ENCODE measurements around the gene TOR1AIP1.

Gene TOR1AIP1

GRCh38 chr1:179877586-179878265 lies 4.4 kb upstream of the TOR1AIP1 start, which contains the start of gene TOR1AIP2:
Gene TOR1AIP2 (minus strand): TSS chr1:179877803. CDS start chr1:179852665, 25,138 bp downstream.
- in situ Hi-C loops (cut with MboI; ENCODE audit: low sequenced_read_pairs), result loop anchor here (10.0 kb wide), 1 partner anchor 297 kb away; no protein-coding TSS in a partner anchor

GRCh38 chr1:179879797-179880196 lies 2.3 kb upstream of the TOR1AIP1 start:
- in situ Hi-C loops (cut with MboI; ENCODE audit: low sequenced_read_pairs), result loop anchor here (10.0 kb wide), 1 partner anchor 295 kb away; no protein-coding TSS in a partner anchor

- in situ Hi-C loops (cut with MboI; ENCODE audit: low sequenced_read_pairs), result no loop called here
These were observed 338 bp upstream of the TOR1AIP1 start for GRCh38 chr1:179881642-179882252.

GRCh38 chr1:179883040-179883744 lies 1.1 kb downstream of the TOR1AIP1 start:
- in situ Hi-C loops (cut with MboI; ENCODE audit: low sequenced_read_pairs), result no loop called here

- in situ Hi-C loops (cut with MboI; ENCODE audit: low sequenced_read_pairs), result no loop called here
These were observed 1.7 kb downstream of the TOR1AIP1 start for GRCh38 chr1:179883745-179884138.

GRCh38 chr1:179888071-179888470 lies 6.0 kb downstream of the TOR1AIP1 start:
- in situ Hi-C loops (cut with MboI; ENCODE audit: low sequenced_read_pairs), result no loop called here

- in situ Hi-C loops (cut with MboI; ENCODE audit: low sequenced_read_pairs), result no loop called here
These were observed 7.5 kb downstream of the TOR1AIP1 start for GRCh38 chr1:179889589-179889988.

- in situ Hi-C loops (cut with MboI; ENCODE audit: low sequenced_read_pairs), result no loop called here
These were observed 28.8 kb downstream of the TOR1AIP1 start for GRCh38 chr1:179910934-179911333.

- in situ Hi-C loops (cut with MboI; ENCODE audit: low sequenced_read_pairs), result no loop called here
These were observed 29.7 kb downstream of the TOR1AIP1 start for GRCh38 chr1:179911812-179912211.

- in situ Hi-C loops (cut with MboI; ENCODE audit: low sequenced_read_pairs), result no loop called here
These were observed 35.7 kb downstream of the TOR1AIP1 start for GRCh38 chr1:179917601-179918429.

GRCh38 chr1:179921472-179921871 lies 39.4 kb downstream of the TOR1AIP1 start:
- in situ Hi-C loops (cut with MboI; ENCODE audit: low sequenced_read_pairs), result no loop called here

- in situ Hi-C loops (cut with MboI; ENCODE audit: low sequenced_read_pairs), result no loop called here
These were observed 40.1 kb downstream of the TOR1AIP1 start for GRCh38 chr1:179921981-179922872.

- in situ Hi-C loops (cut with MboI; ENCODE audit: low sequenced_read_pairs), result no loop called here
These were observed 40.9 kb downstream of the TOR1AIP1 start for GRCh38 chr1:179923029-179923428.

- in situ Hi-C loops (cut with MboI; ENCODE audit: low sequenced_read_pairs), result no loop called here
These were observed 42.2 kb downstream of the TOR1AIP1 start for GRCh38 chr1:179924268-179924667.

- in situ Hi-C loops (cut with MboI; ENCODE audit: low sequenced_read_pairs), result no loop called here
These were observed 43.2 kb downstream of the TOR1AIP1 start for GRCh38 chr1:179925302-179925701.

- in situ Hi-C loops (cut with MboI; ENCODE audit: low sequenced_read_pairs), result no loop called here
These were observed 44.1 kb downstream of the TOR1AIP1 start for GRCh38 chr1:179925922-179926849.

GRCh38 chr1:179926850-179927205 lies 44.7 kb downstream of the TOR1AIP1 start:
- in situ Hi-C loops (cut with MboI; ENCODE audit: low sequenced_read_pairs), result no loop called here

- in situ Hi-C loops (cut with MboI; ENCODE audit: low sequenced_read_pairs), result no loop called here
These were observed 48.1 kb downstream of the TOR1AIP1 start for GRCh38 chr1:179929955-179930798.

Data from HL-60/S4 (cell line).